GM12875 (cell line): ENCODE measurements around the gene CCDC30.

ENCODE experiments used
- H3K4me3 ChIP-seq: one replicate; pipeline ENCODE4 v1.5.1; 2011; ENCODE audit warnings: low read depth, low read length, control low read depth
- CTCF ChIP-seq: IDR thresholded peaks from 2 replicates; pipeline ENCODE4 v1.5.1; 2011; ENCODE audit warnings: low read depth, mild to moderate bottlenecking, control low read depth, inconsistent platforms, low read length, moderate library complexity, borderline replicate concordance; ENCODE audit not compliant: insufficient read depth

CCDC30 gene

GRCh38 chr1:42690477-42691156 lies 227.5 kb downstream of the CCDC30 start:
- no peak overlapping the region for H3K4me3 ChIP-seq
- TF ChIP-seq CTCF, result 0 out of 2 replicates have a peak, but pooled peaks have one; percentile 13

GRCh38 chr1:42691157-42691498 lies 228.0 kb downstream of the CCDC30 start:
- no peak for TF ChIP-seq CTCF
- no peak overlapping the region for H3K4me3 ChIP-seq

- no peak overlapping the region for H3K4me3 ChIP-seq
- TF ChIP-seq CTCF, result no peak
These were observed 229.4 kb downstream of the CCDC30 start for GRCh38 chr1:42692461-42692860.

- TF ChIP-seq CTCF, result no peak
- H3K4me3 ChIP-seq, result no peak overlapping the region
These were observed 229.8 kb downstream of the CCDC30 start for GRCh38 chr1:42692911-42693310.

GRCh38 chr1:42698081-42698813 lies 235.2 kb downstream of the CCDC30 start:
- no peak overlapping the region for H3K4me3 ChIP-seq
- no peak for TF ChIP-seq CTCF

- H3K4me3 ChIP-seq, result no peak overlapping the region
- TF ChIP-seq CTCF, result no peak
These were observed 236.9 kb downstream of the CCDC30 start for GRCh38 chr1:42700006-42700405.
